OCI-LY7 (cell line): Measurements from ENCODE around the gene PSMD13. TPM values are rescaled to one million over a fixed set of nuclear protein-coding genes. Genes with fewer than 3 reads are reported as not detected.

Experiments used
- BruUV-seq: library from RNA; stranded (reverse); fragments of 400-500 nt; replicated peaks from 2 replicates; lab custom pipeline; 2021; lab: Mats Ljungman, UMichigan
- CTCF ChIA-PET: fragments of 300-600 bp; sonication (Branson Sonifier 250); formaldehyde crosslinking; loops from one replicate; lab custom pipeline; 2022; ENCODE audit warnings: antibody characterized with exemption; ENCODE audit not compliant: unreplicated experiment; lab: Charles Lee
- POLR2A ChIA-PET: fragments of 300-600 bp; sonication (Branson Sonifier 250); formaldehyde crosslinking; loops from one replicate; lab custom pipeline; 2022; ENCODE audit warnings: antibody characterized with exemption; lab: Charles Lee
- DNase-seq: peaks from one replicate; pipeline ENCODE4 v3.0.0-alpha.2; 2015; ENCODE audit warnings: low spot score
- H2AFZ ChIP-seq: fragments of 200-600 bp; sonication (generic), shearing (Covaris generic); 2 replicates; pipeline ENCODE4 v1.6.1; 2014; ENCODE audit warnings: mild to moderate bottlenecking, antibody characterized with exemption, low read length, moderate library complexity
- H3K27ac ChIP-seq: fragments of 200-600 bp; sonication (generic); 2 replicates; pipeline ENCODE4 v1.5.1; 2014; ENCODE audit warnings: mixed run types, low read depth, mild to moderate bottlenecking, moderate library complexity, low read length, inconsistent platforms; ENCODE audit not compliant: poor library complexity, severe bottlenecking
- H3K36me3 ChIP-seq: fragments of 200-600 bp; sonication (generic); 2 replicates; pipeline ENCODE4 v1.6.1; 2014; ENCODE audit warnings: mild to moderate bottlenecking, antibody characterized with exemption, low read length, moderate library complexity, mixed read lengths; ENCODE audit not compliant: insufficient read depth
- H3K4me1 ChIP-seq: fragments of 200-600 bp; sonication (generic); 2 replicates; pipeline ENCODE4 v1.5.1; 2014; ENCODE audit warnings: mild to moderate bottlenecking, low read length; ENCODE audit not compliant: insufficient read depth, poor library complexity, severe bottlenecking
- H3K4me2 ChIP-seq: fragments of 200-600 bp; sonication (generic); 2 replicates; pipeline ENCODE4 v1.6.1; 2014; ENCODE audit warnings: mild to moderate bottlenecking, low read length
- H3K4me3 ChIP-seq: fragments of 200-600 bp; sonication (generic); 2 replicates; pipeline ENCODE4 v1.5.1; 2014; ENCODE audit warnings: mild to moderate bottlenecking, low read depth, low read length; ENCODE audit not compliant: poor library complexity, severe bottlenecking
- H3K79me2 ChIP-seq: fragments of 200-600 bp; sonication (generic); 2 replicates; pipeline ENCODE4 v1.6.1; 2016; ENCODE audit warnings: low read depth, mild to moderate bottlenecking, low read length, moderate library complexity, mixed read lengths; ENCODE audit not compliant: insufficient read depth
- H3K9me2 ChIP-seq: fragments of 200-600 bp; sonication (generic); 2 replicates; pipeline ENCODE4 v1.6.1; 2016; ENCODE audit warnings: mild to moderate bottlenecking, low read length, mixed read lengths; ENCODE audit not compliant: insufficient read depth
- H3K9me3 ChIP-seq: fragments of 200-600 bp; sonication (generic); 2 replicates; pipeline ENCODE4 v1.6.1; 2014; ENCODE audit warnings: mild to moderate bottlenecking, mixed run types, low read length, mixed read lengths
- H4K20me1 ChIP-seq: fragments of 200-600 bp; sonication (generic); 2 replicates; pipeline ENCODE4 v1.6.1; 2014; ENCODE audit warnings: mild to moderate bottlenecking, antibody characterized with exemption, low read length, moderate library complexity, mixed read lengths; ENCODE audit not compliant: insufficient read depth
- EZH2phosphoT487 ChIP-seq: fragments of 200-600 bp; sonication (generic); IDR thresholded peaks from 2 replicates; pipeline ENCODE4 v1.6.1; 2018; ENCODE audit warnings: low read depth, borderline replicate concordance, mild to moderate bottlenecking, mixed run types, antibody characterized with exemption, low read length, moderate library complexity, mixed read lengths
- intact Hi-C: fragments of 100-400 bp; cut with micrococcal nuclease; formaldehyde crosslinking; loops from one replicate; pipeline ENCODE4 v1.10.0; 2022; ENCODE audit not compliant: unreplicated experiment
- total RNA-seq, 2 experiments: library from RNA; depleted of rRNA in 1 of 2; stranded (reverse); fragments of >200 nt in 1 of 2; shearing (Covaris generic) in 1 of 2; gene quantifications; 2 replicates each; pipeline ENCODE4 v1.2.3, GENCODE V29; 2014 to 2022
- TF ChIP-seq, protein P1 (sequence below): fragments of 200-600 bp; sonication (generic); conservative IDR thresholded peaks from 2 replicates; pipeline ENCODE4 v1.5.1; 2014; ENCODE audit warnings: mild to moderate bottlenecking, antibody characterized with exemption, low read length, moderate library complexity, mixed read lengths

PSMD13 gene
- total RNA-seq, 2 experiments from 2014 or later = 146 to 154 TPM

- no peak overlapping the region for H3K4me3 ChIP-seq
- intact Hi-C loops = no loop called here
- no peak for DNase-seq
- no peaks in the 10 kb centered on the region for H3K9me2 ChIP-seq
- H3K4me1 ChIP-seq = no peaks in the 10 kb centered on the region
- ChIA-PET CTCF (no interaction called here), POLR2A (no interaction called here)
- peaks cover 6% of the 10 kb centered on the region; the same call in 1 of the 2 replicates for H3K79me2 ChIP-seq
- no peak overlapping the region for H3K27ac ChIP-seq
- no peaks in the 10 kb centered on the region for H4K20me1 ChIP-seq
- no peaks in the 10 kb centered on the region for H3K9me3 ChIP-seq
- peaks cover 96% of the 10 kb centered on the region for H3K36me3 ChIP-seq
- H2AFZ ChIP-seq = no peak overlapping the region
- no peak overlapping the region for H3K4me2 ChIP-seq
- no peak for TF ChIP-seq EZH2phosphoT487
- TF ChIP-seq, protein P1, sequence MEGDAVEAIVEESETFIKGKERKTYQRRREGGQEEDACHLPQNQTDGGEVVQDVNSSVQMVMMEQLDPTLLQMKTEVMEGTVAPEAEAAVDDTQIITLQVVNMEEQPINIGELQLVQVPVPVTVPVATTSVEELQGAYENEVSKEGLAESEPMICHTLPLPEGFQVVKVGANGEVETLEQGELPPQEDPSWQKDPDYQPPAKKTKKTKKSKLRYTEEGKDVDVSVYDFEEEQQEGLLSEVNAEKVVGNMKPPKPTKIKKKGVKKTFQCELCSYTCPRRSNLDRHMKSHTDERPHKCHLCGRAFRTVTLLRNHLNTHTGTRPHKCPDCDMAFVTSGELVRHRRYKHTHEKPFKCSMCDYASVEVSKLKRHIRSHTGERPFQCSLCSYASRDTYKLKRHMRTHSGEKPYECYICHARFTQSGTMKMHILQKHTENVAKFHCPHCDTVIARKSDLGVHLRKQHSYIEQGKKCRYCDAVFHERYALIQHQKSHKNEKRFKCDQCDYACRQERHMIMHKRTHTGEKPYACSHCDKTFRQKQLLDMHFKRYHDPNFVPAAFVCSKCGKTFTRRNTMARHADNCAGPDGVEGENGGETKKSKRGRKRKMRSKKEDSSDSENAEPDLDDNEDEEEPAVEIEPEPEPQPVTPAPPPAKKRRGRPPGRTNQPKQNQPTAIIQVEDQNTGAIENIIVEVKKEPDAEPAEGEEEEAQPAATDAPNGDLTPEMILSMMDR = no peak
- BruUV-seq = no TSS peak
These were observed 7.6 kb downstream of the PSMD13 start for GRCh38 chr11:244376-244775.

- Histone ChIP-seq H3K9me2 (no peaks in the 10 kb centered on the region), H4K20me1 (no peaks in the 10 kb centered on the region), H3K27ac (no peak overlapping the region), H2AFZ (no peak overlapping the region), H3K9me3 (no peaks in the 10 kb centered on the region), H3K4me1 (no peaks in the 10 kb centered on the region), H3K36me3 (peaks cover 97% of the 10 kb centered on the region), H3K4me3 (no peak overlapping the region), H3K4me2 (no peak overlapping the region), H3K79me2 (no peaks in the 10 kb centered on the region)
- DNase-seq = no peak
- no TSS peak for BruUV-seq
- POLR2A ChIA-PET = interaction anchor here (0.7 to 1.1 kb wide), 3 partner anchors 8 to 19 kb away, joined by 3 to 4 read pairs (median 3); partner anchors contain the start of gene PSMD13
- intact Hi-C loops = no loop called here
- TF ChIP-seq EZH2phosphoT487 = no peak
- TF ChIP-seq, protein P1 = no peak
- CTCF ChIA-PET = no interaction called here
These were observed 12.3 kb downstream of the PSMD13 start for GRCh38 chr11:249062-249461.

DNA sequence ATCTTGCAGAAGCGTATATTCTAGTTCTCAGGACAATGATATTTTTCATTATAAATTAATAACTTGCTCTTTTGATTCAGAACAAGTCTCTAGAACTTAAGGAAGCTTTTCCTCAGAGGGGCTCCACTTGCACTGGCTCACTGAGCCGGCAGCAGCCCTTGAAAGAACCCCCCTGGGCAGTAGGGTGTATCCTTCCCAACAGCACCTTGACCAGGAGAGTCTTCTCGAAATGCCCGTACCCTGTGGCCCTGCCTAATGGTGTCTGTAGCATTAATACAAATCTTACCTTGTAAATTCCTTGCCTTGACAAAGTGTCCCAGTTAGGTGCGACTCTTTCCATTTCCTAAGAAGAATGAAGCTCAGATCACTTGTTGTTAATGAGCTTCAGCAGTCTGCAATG, 13.5 kb downstream of the PSMD13 start:
- no peaks in the 10 kb centered on the region for H3K9me2 ChIP-seq
- POLR2A ChIA-PET = interaction anchor here (0.8 to 1.6 kb wide), 5 partner anchors 9 to 43 kb away, joined by 3 to 5 read pairs (median 4); partner anchors contain the start of genes BET1L, PSMD13 and RIC8A
- TF ChIP-seq EZH2phosphoT487 = no peak
- TF ChIP-seq, protein P1 = no peak
- no peak overlapping the region for H2AFZ ChIP-seq
- no peak overlapping the region for H3K27ac ChIP-seq
- no peaks in the 10 kb centered on the region for H4K20me1 ChIP-seq
- no peak for DNase-seq
- no peak overlapping the region for H3K4me3 ChIP-seq
- H3K4me2 ChIP-seq = no peak overlapping the region
- no peaks in the 10 kb centered on the region for H3K79me2 ChIP-seq
- peaks cover 85% of the 10 kb centered on the region for H3K36me3 ChIP-seq
- BruUV-seq = no TSS peak
- intact Hi-C loops = loop anchor here (2.0 to 10.0 kb wide), 2 partner anchors 55 to 111 kb away; partner anchors contain the start of gene IFITM2
- no peaks in the 10 kb centered on the region for H3K9me3 ChIP-seq
- CTCF ChIA-PET = interaction anchor here (1.1 to 1.8 kb wide), 4 partner anchors 11 to 114 kb away, joined by 3 to 7 read pairs (median 4); no protein-coding TSS in a partner anchor
- H3K4me1 ChIP-seq = no peaks in the 10 kb centered on the region
